ENCODE results near the gene WFIKKN2.
"Not testable (repeated sequence)": the region's sequence is repeated elsewhere in the genome, so short reads cannot be mapped to it uniquely, and the experiment has no call there.

The WFIKKN2 gene

DNA sequence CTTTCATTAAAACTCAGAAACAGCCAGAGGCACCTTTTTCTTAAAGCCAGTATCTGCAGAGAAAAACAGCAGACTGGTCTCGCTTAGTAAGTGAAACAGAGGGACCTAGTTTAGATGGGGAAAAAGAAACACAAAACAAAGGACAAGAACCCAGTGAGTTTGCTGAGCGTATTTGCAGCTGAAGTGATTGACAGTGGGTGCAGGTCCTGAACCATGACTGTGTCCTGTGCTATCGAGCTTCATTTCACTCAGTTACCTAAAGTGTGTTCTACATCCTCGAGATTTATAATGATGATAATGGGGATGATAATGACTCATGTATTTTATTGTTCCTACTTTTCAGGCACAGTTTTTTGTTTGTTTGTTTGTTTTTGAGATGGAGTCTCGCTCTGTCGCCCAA lies 31.7 kb upstream of the WFIKKN2 start:
- DNase-seq (ENCODE audit: extremely low read depth, low read depth), result no peak
- no peak overlapping the region for H3K4me3 ChIP-seq (replicated peaks; ENCODE audit: low read depth, low read length)
- TF ChIP-seq, protein P1, sequence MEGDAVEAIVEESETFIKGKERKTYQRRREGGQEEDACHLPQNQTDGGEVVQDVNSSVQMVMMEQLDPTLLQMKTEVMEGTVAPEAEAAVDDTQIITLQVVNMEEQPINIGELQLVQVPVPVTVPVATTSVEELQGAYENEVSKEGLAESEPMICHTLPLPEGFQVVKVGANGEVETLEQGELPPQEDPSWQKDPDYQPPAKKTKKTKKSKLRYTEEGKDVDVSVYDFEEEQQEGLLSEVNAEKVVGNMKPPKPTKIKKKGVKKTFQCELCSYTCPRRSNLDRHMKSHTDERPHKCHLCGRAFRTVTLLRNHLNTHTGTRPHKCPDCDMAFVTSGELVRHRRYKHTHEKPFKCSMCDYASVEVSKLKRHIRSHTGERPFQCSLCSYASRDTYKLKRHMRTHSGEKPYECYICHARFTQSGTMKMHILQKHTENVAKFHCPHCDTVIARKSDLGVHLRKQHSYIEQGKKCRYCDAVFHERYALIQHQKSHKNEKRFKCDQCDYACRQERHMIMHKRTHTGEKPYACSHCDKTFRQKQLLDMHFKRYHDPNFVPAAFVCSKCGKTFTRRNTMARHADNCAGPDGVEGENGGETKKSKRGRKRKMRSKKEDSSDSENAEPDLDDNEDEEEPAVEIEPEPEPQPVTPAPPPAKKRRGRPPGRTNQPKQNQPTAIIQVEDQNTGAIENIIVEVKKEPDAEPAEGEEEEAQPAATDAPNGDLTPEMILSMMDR (IDR thresholded peaks at IDR 0.05; ENCODE audit: low read depth, low read length, missing control alignments), result no peak

DNA sequence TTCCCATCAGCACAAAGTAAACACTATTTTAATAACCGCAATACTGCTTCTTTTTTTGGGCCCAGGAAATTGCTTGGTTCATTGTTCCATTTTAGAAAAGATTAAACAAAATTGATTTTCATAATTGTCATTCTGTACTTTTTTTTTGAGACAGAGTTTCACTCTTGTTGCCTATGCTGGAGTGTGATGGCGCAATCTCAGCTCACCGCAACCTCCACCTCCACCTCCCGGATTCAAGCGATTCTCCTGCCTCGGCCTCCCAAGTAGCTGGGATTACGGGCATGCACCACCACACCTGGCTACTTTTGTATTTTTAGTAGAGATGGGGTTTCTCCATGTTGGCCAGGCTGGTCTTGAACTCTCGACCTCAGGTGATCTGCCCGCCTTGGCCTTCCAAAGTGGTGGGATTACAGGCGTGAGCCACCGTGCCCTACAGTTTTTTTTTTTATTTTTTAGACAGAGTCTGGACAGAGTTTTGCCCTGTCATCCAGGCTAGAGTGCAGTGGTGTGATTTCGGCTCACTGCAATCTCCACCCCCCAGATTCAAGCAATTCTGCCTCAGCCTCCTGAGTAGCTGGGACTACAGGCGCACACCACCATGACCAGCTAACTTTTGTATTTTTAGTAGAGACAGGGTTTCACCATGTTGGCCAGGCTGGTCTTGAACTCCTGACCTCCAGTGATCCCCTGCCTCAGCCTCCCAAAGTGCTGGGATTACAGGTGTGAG lies 30.5 kb upstream of the WFIKKN2 start:
- not testable (repeated sequence) for H3K4me3 ChIP-seq (replicated peaks; ENCODE audit: low read depth, low read length); DNase-seq (ENCODE audit: extremely low read depth, low read depth)

DNA sequence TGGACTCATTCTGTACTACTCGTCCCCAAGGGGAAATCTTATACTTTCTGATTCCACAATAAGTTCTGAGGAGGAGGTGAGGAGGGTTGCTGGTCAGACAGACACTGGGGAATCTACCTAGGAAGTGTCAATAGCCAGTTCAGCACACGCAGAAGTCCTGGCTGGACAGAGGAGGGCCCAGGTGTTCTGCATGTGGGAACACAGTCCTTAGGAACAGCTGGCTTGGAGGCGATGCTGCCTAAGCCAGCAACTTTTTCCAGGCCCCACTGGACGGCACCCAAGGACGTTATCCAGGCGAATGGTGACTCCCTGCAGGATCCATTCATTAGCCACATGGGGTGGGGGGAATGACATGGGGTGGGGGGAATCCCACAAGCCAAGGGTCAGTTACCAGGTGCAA lies 29.9 kb upstream of the WFIKKN2 start:
- H3K4me3 ChIP-seq (replicated peaks; ENCODE audit: low read depth, low read length), result no peak overlapping the region
- TF ChIP-seq, protein P1 (IDR thresholded peaks at IDR 0.05; ENCODE audit: low read depth, low read length, missing control alignments), result no peak
- DNase-seq (ENCODE audit: extremely low read depth, low read depth), result no peak

DNA sequence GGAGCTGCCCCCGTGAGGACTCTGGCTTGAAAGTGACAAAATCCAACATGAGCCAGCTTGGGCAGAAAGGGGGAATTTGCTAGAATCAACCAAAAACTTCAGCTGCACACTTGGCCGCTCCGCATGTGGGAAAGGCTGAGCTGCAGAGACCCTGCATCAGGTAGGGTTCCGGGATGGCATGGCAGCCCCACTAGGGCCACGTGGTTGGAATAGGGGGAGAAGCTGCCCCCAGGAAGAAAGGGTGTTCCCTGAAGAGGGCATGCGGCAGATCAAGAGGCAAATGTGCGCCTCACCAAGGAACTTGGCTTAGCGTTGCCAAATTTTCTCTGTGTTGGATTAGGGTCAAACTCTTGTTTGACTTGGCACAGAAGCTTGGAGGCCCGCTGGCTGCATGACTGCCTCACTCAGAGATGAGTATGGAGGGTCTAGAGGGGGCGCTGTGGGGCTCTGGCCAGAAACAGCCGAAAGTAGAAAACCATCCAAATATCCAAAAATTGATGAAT lies 29.2 kb upstream of the WFIKKN2 start:
- TF ChIP-seq, protein P1 (IDR thresholded peaks at IDR 0.05; ENCODE audit: low read depth, low read length, missing control alignments), result peak; percentile 22
- DNase-seq (ENCODE audit: extremely low read depth, low read depth), result no peak
- no peak overlapping the region for H3K4me3 ChIP-seq (replicated peaks; ENCODE audit: low read depth, low read length)

DNA sequence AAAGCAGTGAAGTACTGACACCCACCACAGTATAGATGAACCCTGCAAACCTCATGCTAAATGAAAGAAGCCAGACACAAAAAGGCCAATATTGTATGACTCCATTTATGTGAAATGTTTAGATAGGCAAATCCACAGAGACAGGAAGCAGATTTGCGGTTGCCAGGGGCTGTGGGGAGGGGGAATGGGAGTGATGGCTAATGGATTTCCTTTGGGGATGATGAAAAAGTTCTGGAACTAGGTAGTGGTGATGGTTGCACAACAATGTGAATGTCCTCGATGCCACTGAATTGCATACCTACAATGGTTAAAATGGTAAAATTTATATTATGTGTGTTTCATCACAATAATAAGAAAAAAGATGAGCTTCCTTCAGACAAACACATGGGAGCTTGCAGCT lies 28.4 kb upstream of the WFIKKN2 start:
- H3K4me3 ChIP-seq (replicated peaks; ENCODE audit: low read depth, low read length), result no peak overlapping the region
- TF ChIP-seq, protein P1 (IDR thresholded peaks at IDR 0.05; ENCODE audit: low read depth, low read length, missing control alignments), result no peak
- DNase-seq (ENCODE audit: extremely low read depth, low read depth), result no peak

DNA sequence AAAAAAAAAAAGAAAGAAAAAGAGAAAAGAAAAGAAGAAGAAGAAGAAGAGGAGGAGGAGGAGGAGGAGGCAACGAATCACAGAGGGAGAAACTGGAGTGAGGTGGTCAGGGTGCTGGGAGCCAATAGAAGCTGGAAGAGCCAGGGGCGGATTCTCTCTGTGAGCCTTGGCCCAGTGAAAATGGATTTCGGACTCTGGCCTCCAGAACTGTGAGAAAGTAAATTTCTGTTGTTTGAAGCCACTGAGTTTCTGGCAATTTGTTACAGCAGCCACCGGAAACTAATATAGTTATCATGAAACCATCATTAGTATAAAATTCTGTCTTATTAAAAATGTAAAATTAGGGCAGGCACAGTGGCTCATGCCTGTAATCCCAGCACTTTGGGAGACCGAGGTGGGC lies 27.7 kb upstream of the WFIKKN2 start:
- no peak overlapping the region for H3K4me3 ChIP-seq (replicated peaks; ENCODE audit: low read depth, low read length)
- DNase-seq (ENCODE audit: extremely low read depth, low read depth), result no peak
- TF ChIP-seq, protein P1 (IDR thresholded peaks at IDR 0.05; ENCODE audit: low read depth, low read length, missing control alignments), result no peak

DNA sequence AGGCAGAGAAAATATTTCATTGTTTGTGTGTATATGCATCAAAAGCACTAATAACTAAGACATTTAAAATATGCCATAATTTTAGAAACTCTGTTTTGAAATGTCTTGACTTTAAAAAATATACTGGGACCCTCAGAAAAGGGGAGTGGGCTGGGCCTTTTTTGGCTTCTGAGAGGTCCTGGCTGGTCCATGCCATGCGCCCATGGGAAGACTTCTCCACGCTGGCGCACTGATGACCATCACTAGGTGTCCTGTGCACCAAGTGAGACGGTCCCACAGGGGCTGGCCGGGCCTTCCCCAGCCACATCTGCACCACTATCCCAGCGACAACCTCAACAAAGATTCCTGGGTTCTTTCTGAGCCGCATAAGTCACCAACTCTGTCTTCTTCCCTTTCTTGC lies 27.0 kb upstream of the WFIKKN2 start:
- TF ChIP-seq, protein P1 (IDR thresholded peaks at IDR 0.05; ENCODE audit: low read depth, low read length, missing control alignments), result no peak
- DNase-seq (ENCODE audit: extremely low read depth, low read depth), result no peak
- no peak overlapping the region for H3K4me3 ChIP-seq (replicated peaks; ENCODE audit: low read depth, low read length)

Data from HFF-Myc (cell line).